ENCODE data around the gene CAMK1.
A peak's percentile ranks its signal among the peaks of the same experiment; 100 is the strongest.

- TF ChIP-seq CTCF (IDR thresholded peaks at IDR 0.05) (no peak), POLR2A (IDR thresholded peaks at IDR 0.05) (peak in 1 of 2 donors; percentile 5), POLR2AphosphoS5 (IDR thresholded peaks at IDR 0.05; ENCODE audit: insufficient read depth in 1 of 2, low read depth in 1 of 2) (peak; percentile 95 to 97)
These were observed 19.8 kb downstream of the CAMK1 start, which contains the start of gene OGG1 for GRCh38 chr3:9749645-9750555.
